Body of pancreas (tissue), 4 donors: ENCODE measurements around the gene TPPP. TPM values are rescaled to one million over a fixed set of nuclear protein-coding genes. Genes with fewer than 3 reads are reported as not detected.

Experiments
- ATAC-seq: fragments of 150-250 bp; one replicate; pipeline ENCODE4 v1.9.1; 2016
- DNase-seq, 4 donors: peaks; one replicate each; pipeline ENCODE4 v3.0.0-alpha.2; 2019
- H3K27ac ChIP-seq, 4 donors: fragments of 200-600 bp; sonication (generic); 1 replicate in 3 of 4; 2 replicates in 1 of 4; pipeline versions ENCODE4 v1.5.1 to v1.6.1; 2016 to 2019; ENCODE audit warnings: mild to moderate bottlenecking in 1 of 4, mixed read lengths in 1 of 4, moderate library complexity in 1 of 4
- H3K27me3 ChIP-seq, 2 donors: fragments of 200-600 bp; sonication (generic); one replicate each; pipeline ENCODE4 v1.6.0; 2016; ENCODE audit warnings: mild to moderate bottlenecking in 1 of 2
- H3K36me3 ChIP-seq, 2 donors: fragments of 200-600 bp; sonication (generic); replicated peaks in 1 of 2; 2 replicates each; pipeline ENCODE4 v1.5.1; 2016; ENCODE audit warnings: low read depth in 2 of 2; ENCODE audit not compliant: insufficient read depth in 1 of 2
- H3K4me1 ChIP-seq: fragments of 200-600 bp; sonication (generic); one replicate; pipeline ENCODE4 v1.6.0; 2016
- H3K4me3 ChIP-seq, 2 donors: fragments of 200-600 bp; sonication (generic); 1 replicate in 1 of 2; 2 replicates in 1 of 2; pipeline ENCODE4 v1.5.1; 2016 to 2019
- H3K9me3 ChIP-seq, 3 donors: fragments of 200-600 bp; sonication (generic); 1 replicate in 2 of 3; 2 replicates in 1 of 3; pipeline ENCODE4 v1.5.1; 2016
- POLR2A ChIP-seq, 3 donors: fragments of 450-650 bp; IDR thresholded peaks; one replicate each; pipeline ENCODE4 v1.6.1; 2016; ENCODE audit warnings: antibody characterized with exemption in 3 of 3, mild to moderate bottlenecking in 2 of 3
- WGBS, 2 donors: methylation state at CpG; one replicate each; pipeline ENCODE4 v1.1.5; 2017; 5-methylcytosine and 5-hydroxymethylcytosine counted together
- intact Hi-C: fragments of 100-400 bp; cut with DNase I; formaldehyde crosslinking; loops from one replicate; pipeline ENCODE4 v1.15.1; 2023
- total RNA-seq, 2 donors: library from RNA; depleted of rRNA; stranded (reverse); fragments of >200 nt; gene quantifications; one replicate each; pipeline ENCODE4 v1.1.0, GENCODE V29; 2016
- TF ChIP-seq, protein P1 (sequence below), 7 experiments: fragments of 450-650 bp in 4 of 7; fragments of 200-600 bp in 3 of 7; sonication (generic) in 3 of 7; IDR thresholded peaks; one replicate each; pipeline ENCODE4 v1.5.1; 2016 to 2019; ENCODE audit warnings: antibody characterized with exemption in 7 of 7

Gene TPPP
- total RNA-seq, 2 donors from 2014 or later, result 2.6 to 5.2 TPM

DNA sequence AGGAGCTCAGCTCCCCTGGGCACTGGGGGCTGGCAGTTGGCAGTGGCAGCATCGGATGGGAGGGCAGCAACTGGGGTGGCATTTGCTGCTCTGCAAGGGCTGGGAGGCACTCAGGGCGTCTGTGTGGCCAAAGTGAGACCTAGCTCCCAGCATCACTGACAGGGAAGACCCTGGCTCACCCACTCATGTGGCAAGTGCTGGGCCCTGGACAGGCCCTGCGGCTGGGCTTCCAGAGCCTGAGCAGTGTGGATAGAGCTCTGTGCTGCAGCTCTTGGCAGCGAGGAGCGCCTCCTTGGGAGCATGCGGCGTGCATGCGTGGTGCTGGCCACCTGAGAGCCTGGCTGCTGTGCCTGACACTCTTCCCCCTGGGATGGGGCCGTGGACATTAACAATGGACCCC is 70.8 kb downstream of the TPPP start:
- TF ChIP-seq POLR2A (IDR thresholded peaks at IDR 0.05), result no peak
- TF ChIP-seq, protein P1, sequence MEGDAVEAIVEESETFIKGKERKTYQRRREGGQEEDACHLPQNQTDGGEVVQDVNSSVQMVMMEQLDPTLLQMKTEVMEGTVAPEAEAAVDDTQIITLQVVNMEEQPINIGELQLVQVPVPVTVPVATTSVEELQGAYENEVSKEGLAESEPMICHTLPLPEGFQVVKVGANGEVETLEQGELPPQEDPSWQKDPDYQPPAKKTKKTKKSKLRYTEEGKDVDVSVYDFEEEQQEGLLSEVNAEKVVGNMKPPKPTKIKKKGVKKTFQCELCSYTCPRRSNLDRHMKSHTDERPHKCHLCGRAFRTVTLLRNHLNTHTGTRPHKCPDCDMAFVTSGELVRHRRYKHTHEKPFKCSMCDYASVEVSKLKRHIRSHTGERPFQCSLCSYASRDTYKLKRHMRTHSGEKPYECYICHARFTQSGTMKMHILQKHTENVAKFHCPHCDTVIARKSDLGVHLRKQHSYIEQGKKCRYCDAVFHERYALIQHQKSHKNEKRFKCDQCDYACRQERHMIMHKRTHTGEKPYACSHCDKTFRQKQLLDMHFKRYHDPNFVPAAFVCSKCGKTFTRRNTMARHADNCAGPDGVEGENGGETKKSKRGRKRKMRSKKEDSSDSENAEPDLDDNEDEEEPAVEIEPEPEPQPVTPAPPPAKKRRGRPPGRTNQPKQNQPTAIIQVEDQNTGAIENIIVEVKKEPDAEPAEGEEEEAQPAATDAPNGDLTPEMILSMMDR (IDR thresholded peaks at IDR 0.05), result no peak
- ATAC-seq (no peak), DNase-seq (peak in 2 of 4 donors; percentile 4 to 6)
- intact Hi-C loops, result no loop called here
- Histone ChIP-seq H3K9me3 (no peaks in the 10 kb centered on the region), H3K36me3 (peaks cover 0 to 10% of the 10 kb centered on the region in 2 donors), H3K4me3 (no peak overlapping the region), H3K27me3 (no peaks in the 10 kb centered on the region), H3K4me1 (no peaks in the 10 kb centered on the region), H3K27ac (no peak overlapping the region)
- 92% methylated on average over 2 to 9 of the region's 9 CpGs for WGBS, 2 donors

DNA sequence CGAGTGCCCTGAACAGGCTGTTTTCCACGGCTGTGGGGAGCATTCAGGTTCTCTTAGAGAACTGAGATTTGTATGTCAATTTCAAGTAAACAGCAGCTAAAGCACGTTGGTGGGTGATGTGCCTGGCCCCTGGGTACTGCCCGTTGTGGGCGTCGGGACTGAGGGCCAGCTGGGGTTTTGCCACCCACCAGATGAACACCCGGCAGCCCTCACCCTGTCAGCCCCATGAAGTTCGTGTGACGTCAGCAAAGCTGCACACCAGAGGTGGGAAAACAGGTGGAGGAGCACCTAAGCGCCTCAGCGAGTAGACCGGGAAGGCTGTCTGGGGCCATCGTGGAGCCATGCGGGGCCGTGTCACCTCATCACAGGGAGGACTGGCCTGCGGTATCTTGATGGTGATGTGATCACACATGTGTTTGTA is 71.8 kb downstream of the TPPP start:
- ATAC-seq (no peak), DNase-seq (peak in 2 of 4 donors; percentile 1 to 7)
- Histone ChIP-seq H3K27me3 (no peaks in the 10 kb centered on the region), H3K9me3 (no peaks in the 10 kb centered on the region), H3K4me1 (no peaks in the 10 kb centered on the region), H3K4me3 (no peak overlapping the region), H3K36me3 (peaks cover 0 to 10% of the 10 kb centered on the region in 2 donors), H3K27ac (no peak overlapping the region)
- intact Hi-C loops, result no loop called here
- WGBS, 2 donors, result 94 to 95% methylated on average over 12 to 15 of the region's 16 CpGs
- no peak for TF ChIP-seq POLR2A (IDR thresholded peaks at IDR 0.05)
- TF ChIP-seq, protein P1 (IDR thresholded peaks at IDR 0.05), result no peak

GRCh38 chr5:620586-621180 is 72.5 kb downstream of the TPPP start:
- Histone ChIP-seq H3K4me3 (no peak overlapping the region), H3K4me1 (no peaks in the 10 kb centered on the region), H3K27ac (no peak overlapping the region), H3K9me3 (no peaks in the 10 kb centered on the region), H3K36me3 (peaks cover 0 to 10% of the 10 kb centered on the region in 2 donors), H3K27me3 (no peaks in the 10 kb centered on the region)
- DNase-seq, result peak in 1 of 4 donors; percentile 1
- no peak for ATAC-seq
- TF ChIP-seq, protein P1 (IDR thresholded peaks at IDR 0.05), result no peak
- no peak for TF ChIP-seq POLR2A (IDR thresholded peaks at IDR 0.05)
- intact Hi-C loops, result no loop called here
- WGBS, 2 donors, result 87 to 91% methylated on average over 7 to 8 of the region's 8 CpGs

DNA sequence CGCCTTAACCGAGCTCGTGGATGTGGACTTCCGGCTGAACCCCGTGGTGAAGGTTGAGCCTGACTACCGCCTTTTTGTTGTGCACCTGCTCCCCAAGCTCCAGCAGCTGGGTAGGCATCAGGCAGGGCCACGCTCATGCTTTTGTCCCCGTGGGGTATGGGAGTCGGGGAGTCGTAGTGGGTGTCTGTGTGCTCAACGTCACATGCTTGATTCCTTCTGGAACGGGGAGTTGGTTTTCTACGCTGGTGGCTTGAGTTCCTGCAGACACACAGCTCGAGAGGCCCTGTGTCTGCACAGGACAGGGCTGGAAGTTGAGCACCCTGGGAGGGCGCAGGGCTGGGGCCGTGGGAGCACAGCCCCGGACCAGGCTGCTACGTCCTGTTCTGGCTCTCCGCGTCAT is 73.0 kb downstream of the TPPP start:
- intact Hi-C loops, result no loop called here
- ATAC-seq (no peak), DNase-seq (peak in 2 of 4 donors; percentile 3 to 8)
- no peak overlapping the region for H3K4me3 ChIP-seq
- H3K36me3 ChIP-seq, result peaks cover 0 to 10% of the 10 kb centered on the region in 2 donors
- no peak for TF ChIP-seq POLR2A (IDR thresholded peaks at IDR 0.05)
- TF ChIP-seq, protein P1 (IDR thresholded peaks at IDR 0.05), result no peak
- no peak overlapping the region for H3K27ac ChIP-seq
- H3K4me1 ChIP-seq, result no peaks in the 10 kb centered on the region
- WGBS, 2 donors, result 88 to 97% methylated on average over 11 to 17 of the region's 20 CpGs
- no peaks in the 10 kb centered on the region for H3K27me3 ChIP-seq
- no peaks in the 10 kb centered on the region for H3K9me3 ChIP-seq

GRCh38 chr5:619444-619843 is 73.7 kb downstream of the TPPP start:
- Histone ChIP-seq H3K36me3 (peaks cover 0 to 10% of the 10 kb centered on the region in 2 donors), H3K4me1 (no peaks in the 10 kb centered on the region), H3K27me3 (no peaks in the 10 kb centered on the region), H3K27ac (no peak overlapping the region), H3K9me3 (no peaks in the 10 kb centered on the region), H3K4me3 (no peak overlapping the region)
- TF ChIP-seq POLR2A (IDR thresholded peaks at IDR 0.05), result no peak
- TF ChIP-seq, protein P1 (IDR thresholded peaks at IDR 0.05), result no peak
- DNase-seq, result peak in 2 of 4 donors; percentile 3 to 7
- 88 to 93% methylated on average over 13 to 14 of the region's 16 CpGs for WGBS, 2 donors
- no peak for ATAC-seq
- intact Hi-C loops, result no loop called here
